GM12878 (cell line): ENCODE measurements around the gene CROCC. TPM values are rescaled to one million over a fixed set of nuclear protein-coding genes. Genes with fewer than 3 reads are reported as not detected.

Experiments used
- ATAC-seq: fragments of 200-7000 bp; cut with Tn5 transposase; 3 replicates; pipeline ENCODE4 v1.9.1; 2020; ENCODE audit warnings: mild to moderate bottlenecking, moderate library complexity
- BruUV-seq: library from RNA; stranded (reverse); fragments of 400-500 nt; replicated peaks from 2 replicates; lab custom pipeline; 2021; lab: Mats Ljungman, UMichigan
- CTCF ChIA-PET: fragments of 300-600 bp; sonication (Branson Sonifier 250); formaldehyde crosslinking; extraction: SDS; loops from one replicate; lab custom pipeline; 2021; ENCODE audit warnings: inconsistent platforms; lab: Yijun Ruan, JAX
- POLR2A ChIA-PET: fragments of 350-600 bp; formaldehyde crosslinking; extraction: SDS; loops from one replicate; lab custom pipeline; 2021; ENCODE audit warnings: inconsistent platforms; lab: Charles Lee
- RAD21 ChIA-PET: fragments of 300-600 bp; sonication (Branson Sonifier 250); formaldehyde crosslinking; loops from one replicate; lab custom pipeline; 2023; ENCODE audit warnings: antibody characterized with exemption; ENCODE audit not compliant: unreplicated experiment; lab: Charles Lee
- SMC1A ChIA-PET: fragments of 300-600 bp; sonication (Branson Sonifier 250); formaldehyde crosslinking; loops from one replicate; lab custom pipeline; 2023; ENCODE audit not compliant: unreplicated experiment, uncharacterized antibody; lab: Charles Lee
- DNase-seq: peaks from one replicate; pipeline ENCODE4 v3.0.0-alpha.2; 2011; ENCODE audit warnings: low read depth, low spot score
- FAIRE-seq: peaks from 3 replicates; lab custom pipeline; 2011; peaks lifted over from hg19 to GRCh38; lab: Jason Lieb, UNC
- H2AFZ ChIP-seq: 2 replicates; pipeline ENCODE4 v1.6.0; 2011; ENCODE audit warnings: low read depth, low read length, control low read depth; ENCODE audit not compliant: control insufficient read depth
- H3K27ac ChIP-seq: 2 replicates; pipeline ENCODE4 v1.5.1; 2011; ENCODE audit warnings: control low read depth; ENCODE audit not compliant: control insufficient read depth, insufficient read depth
- H3K27me3 ChIP-seq, 2 experiments: replicated peaks in 1 of 2; 2 replicates each; pipeline versions ENCODE4 v1.6.0 to v1.6.1; 2011; ENCODE audit warnings: low read length in 1 of 2; ENCODE audit not compliant: control insufficient read depth in 2 of 2, insufficient read depth in 2 of 2
- H3K36me3 ChIP-seq, 2 experiments: 2 replicates each; pipeline ENCODE4 v1.5.1; 2011; ENCODE audit warnings: low read length in 1 of 2; ENCODE audit not compliant: control insufficient read depth in 2 of 2, insufficient read depth in 2 of 2
- H3K4me1 ChIP-seq: 2 replicates; pipeline ENCODE4 v1.6.1; 2011; ENCODE audit warnings: mild to moderate bottlenecking, low read length, moderate library complexity, mixed read lengths; ENCODE audit not compliant: control insufficient read depth, insufficient read depth
- H3K4me2 ChIP-seq: 2 replicates; pipeline ENCODE4 v1.6.0; 2011; ENCODE audit warnings: control low read depth; ENCODE audit not compliant: control insufficient read depth, insufficient read depth
- H3K4me3 ChIP-seq: fragments of 200-600 bp; sonication (generic); 2 replicates; pipeline ENCODE4 v1.5.1; 2016
- H3K79me2 ChIP-seq: 2 replicates; pipeline ENCODE4 v1.6.0; 2011; ENCODE audit warnings: low read length; ENCODE audit not compliant: control insufficient read depth, insufficient read depth
- H3K9ac ChIP-seq: 2 replicates; pipeline ENCODE4 v1.8.0; 2011; ENCODE audit warnings: low read length, control low read depth, mixed read lengths; ENCODE audit not compliant: control insufficient read depth, insufficient read depth
- H3K9me3 ChIP-seq: replicated peaks from 3 replicates; pipeline ENCODE4 v1.5.1; 2011; ENCODE audit warnings: mild to moderate bottlenecking, low read length; ENCODE audit not compliant: control insufficient read depth, insufficient read depth
- H4K20me1 ChIP-seq: 2 replicates; pipeline ENCODE4 v1.6.0; 2011; ENCODE audit not compliant: control insufficient read depth, insufficient read depth
- BHLHE40 ChIP-seq, 2 experiments: fragments of 450-650 bp in 1 of 2; IDR thresholded peaks; 2 replicates each; pipeline ENCODE4 v1.6.1; 2011 to 2017; ENCODE audit warnings: low read depth in 2 of 2, borderline replicate concordance in 1 of 2, improper control_type of control experiment in 1 of 2, low read length in 1 of 2, mild to moderate bottlenecking in 1 of 2
- NFXL1 ChIP-seq: fragments of 450-650 bp; IDR thresholded peaks from 2 replicates; pipeline ENCODE4 v1.6.1; 2017; ENCODE audit warnings: antibody characterized with exemption, mild to moderate bottlenecking, borderline replicate concordance
- SPI1 ChIP-seq: IDR thresholded peaks from 2 replicates; pipeline ENCODE4 v1.6.1; 2011; ENCODE audit warnings: low read depth, mild to moderate bottlenecking, low read length, moderate library complexity, borderline replicate concordance; ENCODE audit not compliant: insufficient read depth
- TAF1 ChIP-seq: IDR thresholded peaks from 2 replicates; pipeline ENCODE4 v1.6.1; 2011; ENCODE audit warnings: mild to moderate bottlenecking, low read depth, low read length, borderline replicate concordance
- WRNIP1 ChIP-seq: IDR thresholded peaks from 2 replicates; pipeline ENCODE4 v1.6.1; 2011; ENCODE audit warnings: low read depth, low read length, improper control_type of control experiment, borderline replicate concordance
- ZSCAN29 ChIP-seq: fragments of 450-650 bp; IDR thresholded peaks from 2 replicates; pipeline ENCODE4 v1.6.1; 2017; ENCODE audit warnings: mild to moderate bottlenecking, moderate library complexity
- WGBS: methylation state at CpG from one replicate; pipeline ENCODE4 v1.1.6; 2016; ENCODE audit warnings: low lambda C conversion rate; ENCODE audit not compliant: insufficient replicate concordance, insufficient coverage; ENCODE audit errors: missing lambda C conversion rate; 5-methylcytosine and 5-hydroxymethylcytosine counted together
- in situ Hi-C: fragments of 300-500 bp; cut with MboI; formaldehyde crosslinking; loops from 9 replicates; pipeline ENCODE4 v1.14.3; 2018; ENCODE audit warnings: mixed read lengths
- intact Hi-C: fragments of 100-400 bp; cut with micrococcal nuclease; formaldehyde crosslinking; loops from one replicate; pipeline ENCODE4 v1.14.2; 2022; ENCODE audit not compliant: unreplicated experiment
- polyA plus RNA-seq, 11 experiments: library from polyadenylated mRNA; depleted of rRNA in 4 of 11; unstranded in 6 of 11; stranded (reverse) in 5 of 11; fragments of >200 nt; fragmentation: Nextera tagmentation in 4 of 11; fragmentation: Illumina TruSeq in 1 of 11; extraction: Ambion mirVana in 4 of 11; extraction: Trizol in 1 of 11; gene quantifications; 1 replicate in 1 of 11; 2 replicates in 10 of 11; pipeline versions ENCODE4 v1.2.1 to v1.2.3, GENCODE V29; 2011 to 2016; ENCODE audit warnings: inconsistent platforms in 2 of 11, missing spikeins in 2 of 11, low read depth in 1 of 11
- total RNA-seq, 4 experiments: library from RNA; depleted of rRNA in 3 of 4; stranded (reverse); fragments of >200 nt in 3 of 4; fragmentation: Illumina TruSeq in 1 of 4; extraction: Trizol in 1 of 4; gene quantifications; 2 replicates each; pipeline versions ENCODE4 v1.2.1 to v1.2.3, GENCODE V29; 2013 to 2021
- TF ChIP-seq, protein P1 (sequence below): fragments of 450-650 bp; IDR thresholded peaks from 2 replicates; pipeline ENCODE4 v1.6.1; 2017; ENCODE audit warnings: mild to moderate bottlenecking, moderate library complexity
- TF ChIP-seq, protein P2 (sequence below): fragments of 450-650 bp; IDR thresholded peaks from 2 replicates; pipeline ENCODE4 v1.6.1; 2016; ENCODE audit warnings: mild to moderate bottlenecking
- TF ChIP-seq, protein P3 (sequence below): fragments of 150-350 bp; IDR thresholded peaks from 2 replicates; pipeline ENCODE4 v1.6.1; 2016; ENCODE audit warnings: low read depth, low read length
- TF ChIP-seq, protein P4 (sequence below): fragments of 450-650 bp; IDR thresholded peaks from 2 replicates; pipeline ENCODE4 v1.6.1; 2017; ENCODE audit warnings: borderline replicate concordance

CROCC gene
- total and polyA plus RNA-seq, 10 of the 15 experiments (the other 5 are each of a cell fraction or from before 2014, with no cell fraction given) = 0.04 to 5.5 (median 2.3) TPM

DNA sequence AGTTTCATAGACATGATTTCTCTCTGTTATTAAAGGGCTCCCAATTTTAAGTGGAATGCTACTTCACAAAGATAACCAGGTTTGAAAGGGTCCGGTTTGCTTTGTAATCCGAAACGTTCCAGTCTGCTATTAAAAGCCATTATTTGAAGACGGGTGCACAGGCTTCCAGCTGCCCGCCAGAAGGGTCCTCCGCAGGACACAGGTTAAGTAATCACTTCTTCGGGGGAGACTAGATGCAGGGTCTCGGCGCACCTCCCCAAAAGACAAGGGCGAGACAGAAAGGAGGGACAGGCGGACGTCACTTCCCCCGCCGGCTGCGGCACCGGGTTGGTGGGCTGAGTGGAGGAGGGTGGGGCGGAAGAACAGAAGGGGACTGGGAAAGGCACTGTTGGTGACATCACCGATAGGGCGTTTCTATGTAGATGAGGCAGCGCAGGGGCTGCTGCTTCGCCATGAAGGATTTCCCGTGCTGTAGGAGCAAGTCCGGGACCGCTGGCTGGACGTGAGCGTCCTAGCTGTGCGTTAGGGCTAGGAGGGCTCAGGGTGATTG, 17.1 kb upstream of the CROCC start:
- Histone ChIP-seq H3K27ac (peak overlapping the region; percentile 100), H3K79me2 (no peaks in the 10 kb centered on the region), H4K20me1 (no peaks in the 10 kb centered on the region), H3K4me3 (peak overlapping the region; percentile 42), H3K36me3 (no peaks in the 10 kb centered on the region), H3K4me2 (peak overlapping the region; percentile 92), H3K4me1 (peaks cover 10% of the 10 kb centered on the region; the same call in 1 of the 2 replicates), H3K9ac (peak overlapping the region; percentile 98), H3K27me3 (no peaks in the 10 kb centered on the region), H3K9me3 (no peaks in the 10 kb centered on the region; the same call in 2 of the 3 replicates), H2AFZ (peak overlapping the region; percentile 100)
- intact Hi-C loops (loop anchor here (1.0 kb wide), 1 partner anchor 8 kb away; no protein-coding TSS in a partner anchor), in situ Hi-C loops (no loop called here)
- POLR2A ChIA-PET = interaction anchor here (0.6 to 1.0 kb wide), 3 partner anchors 8 to 1216 kb away, joined by 3 to 5 read pairs (median 4); partner anchors contain the start of gene RNU1-2
- RAD21 ChIA-PET = interaction anchor here (1.0 kb wide), 1 partner anchor 284 kb away, joined by 3 read pairs; no protein-coding TSS in a partner anchor
- WGBS = 2% methylated on average over 27 of the region's 27 CpGs
- no TSS peak for BruUV-seq
- peak; percentile 85 for DNase-seq
- SMC1A ChIA-PET = no interaction called here
- FAIRE-seq = peak; percentile 73
- CTCF ChIA-PET = interaction anchor here (1.5 to 1.8 kb wide), 2 partner anchors 56 to 141 kb away, joined by 4 read pairs; no protein-coding TSS in a partner anchor
- peak; percentile 95 for ATAC-seq
- TF ChIP-seq, protein P1, sequence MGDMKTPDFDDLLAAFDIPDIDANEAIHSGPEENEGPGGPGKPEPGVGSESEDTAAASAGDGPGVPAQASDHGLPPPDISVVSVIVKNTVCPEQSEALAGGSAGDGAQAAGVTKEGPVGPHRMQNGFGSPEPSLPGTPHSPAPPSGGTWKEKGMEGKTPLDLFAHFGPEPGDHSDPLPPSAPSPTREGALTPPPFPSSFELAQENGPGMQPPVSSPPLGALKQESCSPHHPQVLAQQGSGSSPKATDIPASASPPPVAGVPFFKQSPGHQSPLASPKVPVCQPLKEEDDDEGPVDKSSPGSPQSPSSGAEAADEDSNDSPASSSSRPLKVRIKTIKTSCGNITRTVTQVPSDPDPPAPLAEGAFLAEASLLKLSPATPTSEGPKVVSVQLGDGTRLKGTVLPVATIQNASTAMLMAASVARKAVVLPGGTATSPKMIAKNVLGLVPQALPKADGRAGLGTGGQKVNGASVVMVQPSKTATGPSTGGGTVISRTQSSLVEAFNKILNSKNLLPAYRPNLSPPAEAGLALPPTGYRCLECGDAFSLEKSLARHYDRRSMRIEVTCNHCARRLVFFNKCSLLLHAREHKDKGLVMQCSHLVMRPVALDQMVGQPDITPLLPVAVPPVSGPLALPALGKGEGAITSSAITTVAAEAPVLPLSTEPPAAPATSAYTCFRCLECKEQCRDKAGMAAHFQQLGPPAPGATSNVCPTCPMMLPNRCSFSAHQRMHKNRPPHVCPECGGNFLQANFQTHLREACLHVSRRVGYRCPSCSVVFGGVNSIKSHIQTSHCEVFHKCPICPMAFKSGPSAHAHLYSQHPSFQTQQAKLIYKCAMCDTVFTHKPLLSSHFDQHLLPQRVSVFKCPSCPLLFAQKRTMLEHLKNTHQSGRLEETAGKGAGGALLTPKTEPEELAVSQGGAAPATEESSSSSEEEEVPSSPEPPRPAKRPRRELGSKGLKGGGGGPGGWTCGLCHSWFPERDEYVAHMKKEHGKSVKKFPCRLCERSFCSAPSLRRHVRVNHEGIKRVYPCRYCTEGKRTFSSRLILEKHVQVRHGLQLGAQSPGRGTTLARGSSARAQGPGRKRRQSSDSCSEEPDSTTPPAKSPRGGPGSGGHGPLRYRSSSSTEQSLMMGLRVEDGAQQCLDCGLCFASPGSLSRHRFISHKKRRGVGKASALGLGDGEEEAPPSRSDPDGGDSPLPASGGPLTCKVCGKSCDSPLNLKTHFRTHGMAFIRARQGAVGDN = peak; percentile 37
- TF ChIP-seq BHLHE40 (IDR thresholded peaks at IDR 0.05; ENCODE audit: borderline replicate concordance in 1 of 2, low read depth in 2 of 2, low read length in 1 of 2) (no peak), SPI1 (peak; percentile 21; the same call in 1 of the 2 replicates), WRNIP1 (no peak), TAF1 (peak; percentile 45; the same call in 1 of the 2 replicates), NFXL1 (no peak), ZSCAN29 (no peak)
- TF ChIP-seq, protein P2, sequence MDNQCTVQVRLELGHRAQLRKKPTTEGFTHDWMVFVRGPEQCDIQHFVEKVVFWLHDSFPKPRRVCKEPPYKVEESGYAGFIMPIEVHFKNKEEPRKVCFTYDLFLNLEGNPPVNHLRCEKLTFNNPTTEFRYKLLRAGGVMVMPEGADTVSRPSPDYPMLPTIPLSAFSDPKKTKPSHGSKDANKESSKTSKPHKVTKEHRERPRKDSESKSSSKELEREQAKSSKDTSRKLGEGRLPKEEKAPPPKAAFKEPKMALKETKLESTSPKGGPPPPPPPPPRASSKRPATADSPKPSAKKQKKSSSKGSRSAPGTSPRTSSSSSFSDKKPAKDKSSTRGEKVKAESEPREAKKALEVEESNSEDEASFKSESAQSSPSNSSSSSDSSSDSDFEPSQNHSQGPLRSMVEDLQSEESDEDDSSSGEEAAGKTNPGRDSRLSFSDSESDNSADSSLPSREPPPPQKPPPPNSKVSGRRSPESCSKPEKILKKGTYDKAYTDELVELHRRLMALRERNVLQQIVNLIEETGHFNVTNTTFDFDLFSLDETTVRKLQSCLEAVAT = no peak
- TF ChIP-seq, protein P3, sequence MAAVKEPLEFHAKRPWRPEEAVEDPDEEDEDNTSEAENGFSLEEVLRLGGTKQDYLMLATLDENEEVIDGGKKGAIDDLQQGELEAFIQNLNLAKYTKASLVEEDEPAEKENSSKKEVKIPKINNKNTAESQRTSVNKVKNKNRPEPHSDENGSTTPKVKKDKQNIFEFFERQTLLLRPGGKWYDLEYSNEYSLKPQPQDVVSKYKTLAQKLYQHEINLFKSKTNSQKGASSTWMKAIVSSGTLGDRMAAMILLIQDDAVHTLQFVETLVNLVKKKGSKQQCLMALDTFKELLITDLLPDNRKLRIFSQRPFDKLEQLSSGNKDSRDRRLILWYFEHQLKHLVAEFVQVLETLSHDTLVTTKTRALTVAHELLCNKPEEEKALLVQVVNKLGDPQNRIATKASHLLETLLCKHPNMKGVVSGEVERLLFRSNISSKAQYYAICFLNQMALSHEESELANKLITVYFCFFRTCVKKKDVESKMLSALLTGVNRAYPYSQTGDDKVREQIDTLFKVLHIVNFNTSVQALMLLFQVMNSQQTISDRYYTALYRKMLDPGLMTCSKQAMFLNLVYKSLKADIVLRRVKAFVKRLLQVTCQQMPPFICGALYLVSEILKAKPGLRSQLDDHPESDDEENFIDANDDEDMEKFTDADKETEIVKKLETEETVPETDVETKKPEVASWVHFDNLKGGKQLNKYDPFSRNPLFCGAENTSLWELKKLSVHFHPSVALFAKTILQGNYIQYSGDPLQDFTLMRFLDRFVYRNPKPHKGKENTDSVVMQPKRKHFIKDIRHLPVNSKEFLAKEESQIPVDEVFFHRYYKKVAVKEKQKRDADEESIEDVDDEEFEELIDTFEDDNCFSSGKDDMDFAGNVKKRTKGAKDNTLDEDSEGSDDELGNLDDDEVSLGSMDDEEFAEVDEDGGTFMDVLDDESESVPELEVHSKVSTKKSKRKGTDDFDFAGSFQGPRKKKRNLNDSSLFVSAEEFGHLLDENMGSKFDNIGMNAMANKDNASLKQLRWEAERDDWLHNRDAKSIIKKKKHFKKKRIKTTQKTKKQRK = no peak
- TF ChIP-seq, protein P4, sequence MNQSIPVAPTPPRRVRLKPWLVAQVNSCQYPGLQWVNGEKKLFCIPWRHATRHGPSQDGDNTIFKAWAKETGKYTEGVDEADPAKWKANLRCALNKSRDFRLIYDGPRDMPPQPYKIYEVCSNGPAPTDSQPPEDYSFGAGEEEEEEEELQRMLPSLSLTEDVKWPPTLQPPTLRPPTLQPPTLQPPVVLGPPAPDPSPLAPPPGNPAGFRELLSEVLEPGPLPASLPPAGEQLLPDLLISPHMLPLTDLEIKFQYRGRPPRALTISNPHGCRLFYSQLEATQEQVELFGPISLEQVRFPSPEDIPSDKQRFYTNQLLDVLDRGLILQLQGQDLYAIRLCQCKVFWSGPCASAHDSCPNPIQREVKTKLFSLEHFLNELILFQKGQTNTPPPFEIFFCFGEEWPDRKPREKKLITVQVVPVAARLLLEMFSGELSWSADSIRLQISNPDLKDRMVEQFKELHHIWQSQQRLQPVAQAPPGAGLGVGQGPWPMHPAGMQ = no peak
